ENCODE results near the gene WDR1. TPM values are rescaled to one million over a fixed set of nuclear protein-coding genes. Genes with fewer than 3 reads are reported as not detected.

WDR1 gene
- total RNA-seq, 1 experiment from 2014 or later = 246 TPM

DNA sequence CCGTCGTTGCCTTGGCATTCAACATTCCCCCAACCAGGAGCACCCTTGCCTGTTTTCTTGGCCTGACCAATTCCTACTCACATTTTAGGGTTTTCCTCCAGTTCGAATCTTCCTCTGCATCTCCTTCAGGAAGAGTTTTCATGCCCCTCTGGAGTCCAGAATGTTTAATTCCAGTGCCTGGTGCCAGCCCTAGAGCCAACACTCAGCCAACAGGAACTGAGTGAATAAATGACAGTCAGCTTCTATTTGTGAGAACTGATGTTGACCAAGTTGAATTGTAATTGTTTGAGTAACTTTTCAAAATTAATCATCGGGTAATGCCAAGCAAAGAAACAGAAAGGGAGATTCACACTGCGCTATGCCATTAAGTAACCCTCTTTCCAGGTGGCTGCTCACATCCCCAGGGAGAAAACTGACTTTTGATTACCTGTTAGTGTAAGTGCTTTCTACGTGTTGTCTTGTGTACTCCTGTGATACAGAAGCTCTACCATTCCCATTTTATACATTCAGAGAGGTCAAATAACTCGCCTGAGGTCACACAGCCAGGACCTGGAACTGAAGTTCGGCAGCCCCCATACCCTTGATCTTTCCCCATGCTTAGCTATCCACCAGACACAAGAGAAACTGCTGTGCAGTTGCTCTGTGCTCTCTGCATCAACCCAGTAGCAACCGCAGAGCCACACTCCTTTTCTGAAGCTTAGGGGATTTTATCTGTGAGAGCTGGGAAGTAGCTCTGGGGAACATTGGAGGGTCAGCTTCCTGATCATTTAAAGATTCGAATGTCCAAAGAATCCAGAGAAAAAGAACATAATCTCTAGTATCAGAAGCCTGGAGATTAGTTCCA is 76.3 kb downstream of the WDR1 start:
- BruUV-seq (replicated peaks) = no TSS peak
- Mint-ChIP-seq H3K36me3 (ENCODE audit: insufficient read depth, unreplicated experiment) (no peaks in the 10 kb centered on the region), H3K27me3 (ENCODE audit: insufficient read depth, unreplicated experiment) (no peaks in the 10 kb centered on the region), H3K27ac (ENCODE audit: low read depth, unreplicated experiment) (no peak overlapping the region), H3K4me1 (ENCODE audit: insufficient read depth, unreplicated experiment) (no peaks in the 10 kb centered on the region), H3K9me3 (ENCODE audit: unreplicated experiment) (no peaks in the 10 kb centered on the region), H3K4me3 (ENCODE audit: unreplicated experiment) (no peak overlapping the region)
- TF ChIP-seq, protein P1, sequence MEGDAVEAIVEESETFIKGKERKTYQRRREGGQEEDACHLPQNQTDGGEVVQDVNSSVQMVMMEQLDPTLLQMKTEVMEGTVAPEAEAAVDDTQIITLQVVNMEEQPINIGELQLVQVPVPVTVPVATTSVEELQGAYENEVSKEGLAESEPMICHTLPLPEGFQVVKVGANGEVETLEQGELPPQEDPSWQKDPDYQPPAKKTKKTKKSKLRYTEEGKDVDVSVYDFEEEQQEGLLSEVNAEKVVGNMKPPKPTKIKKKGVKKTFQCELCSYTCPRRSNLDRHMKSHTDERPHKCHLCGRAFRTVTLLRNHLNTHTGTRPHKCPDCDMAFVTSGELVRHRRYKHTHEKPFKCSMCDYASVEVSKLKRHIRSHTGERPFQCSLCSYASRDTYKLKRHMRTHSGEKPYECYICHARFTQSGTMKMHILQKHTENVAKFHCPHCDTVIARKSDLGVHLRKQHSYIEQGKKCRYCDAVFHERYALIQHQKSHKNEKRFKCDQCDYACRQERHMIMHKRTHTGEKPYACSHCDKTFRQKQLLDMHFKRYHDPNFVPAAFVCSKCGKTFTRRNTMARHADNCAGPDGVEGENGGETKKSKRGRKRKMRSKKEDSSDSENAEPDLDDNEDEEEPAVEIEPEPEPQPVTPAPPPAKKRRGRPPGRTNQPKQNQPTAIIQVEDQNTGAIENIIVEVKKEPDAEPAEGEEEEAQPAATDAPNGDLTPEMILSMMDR (IDR thresholded peaks at IDR 0.05; ENCODE audit: unreplicated experiment) = no peak
- ChIA-PET POLR2A (no interaction called here), CTCF (interaction anchor here (0.6 to 2.0 kb wide), 8 partner anchors 21 to 287 kb away, joined by 3 to 6 read pairs (median 3); no protein-coding TSS in a partner anchor)
- DNase-seq (ENCODE audit: unreplicated experiment) = no peak
- intact Hi-C loops (cut with micrococcal nuclease) = no loop called here

DNA sequence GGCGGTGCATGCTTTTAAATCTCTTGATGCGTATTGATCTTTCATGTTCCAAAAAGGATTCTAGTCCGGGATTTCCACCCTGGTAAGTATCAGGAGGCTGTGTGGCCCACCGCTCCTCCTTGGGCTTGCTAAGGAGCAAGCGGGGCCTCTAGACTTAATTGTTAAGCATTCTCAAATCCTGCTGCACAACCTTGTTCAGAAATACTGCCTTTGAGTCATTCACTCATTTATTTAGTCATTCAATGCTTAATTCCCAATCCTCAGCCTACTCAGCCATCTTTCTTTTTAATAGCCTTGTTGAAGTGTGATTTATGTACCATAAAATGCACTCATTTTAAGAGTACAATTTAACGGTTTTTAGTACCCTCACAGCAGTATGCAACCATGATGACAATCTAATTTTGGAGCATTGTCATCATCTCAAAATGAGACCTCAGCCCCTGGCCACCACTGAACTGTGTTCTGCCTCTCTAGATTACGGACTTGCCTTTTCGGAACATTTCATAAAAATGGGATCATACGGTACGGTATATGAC is 79.7 kb downstream of the WDR1 start:
- H3K4me1 Mint-ChIP-seq (ENCODE audit: insufficient read depth, unreplicated experiment) = peaks cover 21% of the 10 kb centered on the region
- TF ChIP-seq, protein P1 (IDR thresholded peaks at IDR 0.05; ENCODE audit: unreplicated experiment) = no peak

GRCh38 chr4:10035130-10035529 is 81.5 kb downstream of the WDR1 start:
- no TSS peak for BruUV-seq (replicated peaks)
- CTCF ChIA-PET = interaction anchor here (0.6 to 1.6 kb wide), 4 partner anchors 16 to 876 kb away, joined by 3 to 5 read pairs (median 3); no protein-coding TSS in a partner anchor

More for the DNA sequence above, 79.7 kb downstream of the WDR1 start:
- Mint-ChIP-seq H3K36me3 (ENCODE audit: insufficient read depth, unreplicated experiment) (no peaks in the 10 kb centered on the region), H3K4me3 (ENCODE audit: unreplicated experiment) (no peak overlapping the region), H3K9me3 (ENCODE audit: unreplicated experiment) (no peaks in the 10 kb centered on the region), H3K27ac (ENCODE audit: low read depth, unreplicated experiment) (no peak overlapping the region), H3K27me3 (ENCODE audit: insufficient read depth, unreplicated experiment) (no peaks in the 10 kb centered on the region)
- intact Hi-C loops (cut with micrococcal nuclease) = no loop called here
- no peak for DNase-seq (ENCODE audit: unreplicated experiment)
- ChIA-PET POLR2A (no interaction called here), CTCF (interaction anchor here (1.2 kb wide), 1 partner anchor 14 kb away, joined by 3 read pairs; no protein-coding TSS in a partner anchor)
- no TSS peak for BruUV-seq (replicated peaks)

More at GRCh38 chr4:10035130-10035529, 81.5 kb downstream of the WDR1 start:
- DNase-seq (ENCODE audit: unreplicated experiment) = no peak
- Mint-ChIP-seq H3K36me3 (ENCODE audit: insufficient read depth, unreplicated experiment) (no peaks in the 10 kb centered on the region), H3K4me1 (ENCODE audit: insufficient read depth, unreplicated experiment) (peaks cover 21% of the 10 kb centered on the region), H3K9me3 (ENCODE audit: unreplicated experiment) (no peaks in the 10 kb centered on the region), H3K4me3 (ENCODE audit: unreplicated experiment) (no peak overlapping the region), H3K27me3 (ENCODE audit: insufficient read depth, unreplicated experiment) (no peaks in the 10 kb centered on the region), H3K27ac (ENCODE audit: low read depth, unreplicated experiment) (no peak overlapping the region)
- POLR2A ChIA-PET = interaction anchor here (1.0 kb wide), 1 partner anchor 14 kb away, joined by 7 read pairs; the partner anchor contains the start of gene SLC2A9
- intact Hi-C loops (cut with micrococcal nuclease) = no loop called here
- TF ChIP-seq, protein P1 (IDR thresholded peaks at IDR 0.05; ENCODE audit: unreplicated experiment) = no peak
